HCT116 (cell line): ENCODE measurements around the gene HK1.

Source experiments
- ATF3 ChIP-seq: IDR thresholded peaks from 2 replicates; pipeline ENCODE4 v1.6.1; 2012
- CBX3 ChIP-seq: IDR thresholded peaks from 2 replicates; pipeline ENCODE4 v1.6.1; 2012; ENCODE audit warnings: low read depth
- CTCF ChIP-seq, 3 experiments: fragments of 200-600 bp in 1 of 3; sonication (generic) in 1 of 3; IDR thresholded peaks in 2 of 3; conservative IDR thresholded peaks in 1 of 3; 2 replicates each; pipeline ENCODE4 v1.5.1; 2012 to 2017; ENCODE audit warnings: low read depth in 2 of 3, low read length in 2 of 3, antibody characterized with exemption in 1 of 3, borderline replicate concordance in 1 of 3, control low read depth in 1 of 3, mild to moderate bottlenecking in 1 of 3, mixed read lengths in 1 of 3, mixed run types in 1 of 3, moderate library complexity in 1 of 3; ENCODE audit not compliant: insufficient read depth in 1 of 3
- EGR1 ChIP-seq: IDR thresholded peaks from 2 replicates; pipeline ENCODE4 v1.6.1; 2012; ENCODE audit warnings: low read depth
- EZH2 ChIP-seq: fragments of 200-600 bp; sonication (generic); IDR thresholded peaks from 2 replicates; pipeline ENCODE4 v1.6.1; 2017; ENCODE audit warnings: antibody characterized with exemption, mixed run types
- POLR2A ChIP-seq: IDR thresholded peaks from 2 replicates; pipeline ENCODE4 v1.7.0; 2011; ENCODE audit warnings: borderline replicate concordance; ENCODE audit not compliant: insufficient read depth, insufficient read length; ENCODE audit errors: extremely low read depth
- REST ChIP-seq: IDR thresholded peaks from 2 replicates; pipeline ENCODE4 v1.6.1; 2012; ENCODE audit warnings: low read depth
- SIN3A ChIP-seq: IDR thresholded peaks from 2 replicates; pipeline ENCODE4 v1.6.1; 2012; ENCODE audit warnings: low read depth
- SP1 ChIP-seq: IDR thresholded peaks from 2 replicates; pipeline ENCODE4 v1.6.1; 2012; ENCODE audit warnings: low read depth
- SRF ChIP-seq: IDR thresholded peaks from 2 replicates; pipeline ENCODE4 v1.6.1; 2012; ENCODE audit warnings: low read depth
- TCF7L2 ChIP-seq: IDR thresholded peaks from 2 replicates; pipeline ENCODE4 v1.7.0; 2011; ENCODE audit warnings: borderline replicate concordance, inconsistent platforms; ENCODE audit not compliant: insufficient read depth, insufficient read length; ENCODE audit errors: extremely low read depth
- ZNF274 ChIP-seq: fragments of 200-500 bp; sonication (Bioruptor generic); IDR thresholded peaks from 2 replicates; pipeline ENCODE4 v1.6.1; 2014; ENCODE audit warnings: mild to moderate bottlenecking, low read depth, low read length, inconsistent platforms

GRCh38 chr10:69318867-69319727 is 40.8 kb downstream of the HK1 start:
- TF ChIP-seq SIN3A (peak; percentile 74), CTCF (IDR thresholded peaks at IDR 0.05 in 2 of 3, conservative IDR thresholded peaks at IDR 0.05 in 1 of 3; ENCODE audit: borderline replicate concordance in 1 of 3, insufficient read depth in 1 of 3, low read depth in 2 of 3, low read length in 2 of 3) (no peak), ATF3 (no peak), SRF (peak; percentile 78), SP1 (no peak), CBX3 (no peak), EZH2 (no peak), POLR2A (no peak), EGR1 (no peak), TCF7L2 (no peak), REST (no peak), ZNF274 (no peak)
